GM12891 (cell line): ENCODE results near the gene PRSS57.

Source experiments
- PAX5 ChIP-seq: IDR thresholded peaks from 2 replicates; pipeline ENCODE4 v1.6.1; 2011; ENCODE audit warnings: low read length, moderate library complexity, mild to moderate bottlenecking; ENCODE audit not compliant: insufficient read depth, severe bottlenecking
- POLR2A ChIP-seq: IDR thresholded peaks from 2 replicates; pipeline ENCODE4 v1.6.1; 2011; ENCODE audit warnings: low read depth, low read length, control low read depth
- POLR2AphosphoS5 ChIP-seq: IDR thresholded peaks from 2 replicates; pipeline ENCODE4 v1.6.1; 2011; ENCODE audit warnings: low read depth, low read length, control low read depth
- SPI1 ChIP-seq: IDR thresholded peaks from 2 replicates; pipeline ENCODE4 v1.6.1; 2011; ENCODE audit warnings: low read depth, low read length, control low read depth
- TAF1 ChIP-seq: IDR thresholded peaks from 2 replicates; pipeline ENCODE4 v1.6.1; 2011; ENCODE audit warnings: low read depth, low read length, control low read depth

DNA sequence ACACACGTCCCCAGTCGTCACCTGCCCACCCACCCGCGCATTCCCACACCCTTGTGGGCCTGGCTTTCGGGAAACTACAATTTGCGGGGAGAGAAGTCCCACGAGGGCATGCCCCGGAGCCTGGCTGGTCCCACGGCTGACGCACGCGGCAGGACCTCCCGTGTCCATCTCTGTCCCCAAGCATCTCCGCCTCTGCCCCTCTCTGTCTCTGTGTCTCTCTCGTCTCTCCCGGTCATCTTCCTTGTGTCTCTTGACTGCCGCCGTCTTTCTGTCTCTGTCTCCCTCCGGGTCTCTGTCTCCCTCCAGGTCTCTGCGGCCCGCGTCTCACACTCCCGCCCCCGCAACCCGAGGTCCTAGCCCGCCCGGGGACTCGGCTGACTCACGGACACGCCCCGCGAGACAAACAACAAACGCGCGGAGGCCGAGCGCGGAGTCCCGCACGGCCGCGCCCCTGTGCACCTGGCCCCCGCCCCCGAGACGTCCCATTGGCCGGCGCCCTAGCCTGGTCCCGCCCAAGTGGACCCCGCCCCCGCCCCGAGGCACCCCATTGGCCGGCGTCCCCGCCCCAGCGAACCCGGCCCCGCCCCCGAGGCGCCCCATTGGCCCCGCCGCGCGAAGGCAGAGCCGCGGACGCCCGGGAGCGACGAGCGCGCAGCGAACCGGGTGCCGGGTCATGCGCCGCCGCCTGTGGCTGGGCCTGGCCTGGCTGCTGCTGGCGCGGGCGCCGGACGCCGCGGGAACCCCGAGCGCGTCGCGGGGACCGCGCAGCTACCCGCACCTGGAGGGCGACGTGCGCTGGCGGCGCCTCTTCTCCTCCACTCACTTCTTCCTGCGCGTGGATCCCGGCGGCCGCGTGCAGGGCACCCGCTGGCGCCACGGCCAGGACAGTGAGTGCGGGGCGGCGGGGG lies 55.7 kb downstream of the PRSS57 start, which contains the start of gene FGF22:
- TF ChIP-seq POLR2AphosphoS5 (no peak), POLR2A (no peak), PAX5 (no peak), TAF1 (no peak), SPI1 (no peak)
